Measurements from ENCODE around the gene POM121. TPM values are rescaled to one million over a fixed set of nuclear protein-coding genes. Genes with fewer than 3 reads are reported as not detected.
"Not testable (repeated sequence)": the region's sequence is repeated elsewhere in the genome, so short reads cannot be mapped to it uniquely, and the experiment has no call there.

Gene POM121
- total RNA-seq, result 10 to 100 TPM; 19.0 to 29.5 (median 25.4) TPM
- polyA plus RNA-seq, result 13.1 TPM
- long read RNA-seq, donor 1, partial matches to known transcripts, result 13 of 39 reads
- long read RNA-seq, donor 1, other reads (novel, unspliced or antisense), result 26 of 39 reads
- long read RNA-seq, donor 2, partial matches to known transcripts, result 6 of 8 reads
- long read RNA-seq, donor 2, other reads (novel, unspliced or antisense), result 2 of 8 reads
- long read RNA-seq, donor 3, partial matches to known transcripts, result 30 of 41 reads
- long read RNA-seq, donor 3, other reads (novel, unspliced or antisense), result 11 of 41 reads
- long read RNA-seq, donor 4, partial matches to known transcripts, result 5 of 15 reads
- long read RNA-seq, donor 4, other reads (novel, unspliced or antisense), result 10 of 15 reads

DNA sequence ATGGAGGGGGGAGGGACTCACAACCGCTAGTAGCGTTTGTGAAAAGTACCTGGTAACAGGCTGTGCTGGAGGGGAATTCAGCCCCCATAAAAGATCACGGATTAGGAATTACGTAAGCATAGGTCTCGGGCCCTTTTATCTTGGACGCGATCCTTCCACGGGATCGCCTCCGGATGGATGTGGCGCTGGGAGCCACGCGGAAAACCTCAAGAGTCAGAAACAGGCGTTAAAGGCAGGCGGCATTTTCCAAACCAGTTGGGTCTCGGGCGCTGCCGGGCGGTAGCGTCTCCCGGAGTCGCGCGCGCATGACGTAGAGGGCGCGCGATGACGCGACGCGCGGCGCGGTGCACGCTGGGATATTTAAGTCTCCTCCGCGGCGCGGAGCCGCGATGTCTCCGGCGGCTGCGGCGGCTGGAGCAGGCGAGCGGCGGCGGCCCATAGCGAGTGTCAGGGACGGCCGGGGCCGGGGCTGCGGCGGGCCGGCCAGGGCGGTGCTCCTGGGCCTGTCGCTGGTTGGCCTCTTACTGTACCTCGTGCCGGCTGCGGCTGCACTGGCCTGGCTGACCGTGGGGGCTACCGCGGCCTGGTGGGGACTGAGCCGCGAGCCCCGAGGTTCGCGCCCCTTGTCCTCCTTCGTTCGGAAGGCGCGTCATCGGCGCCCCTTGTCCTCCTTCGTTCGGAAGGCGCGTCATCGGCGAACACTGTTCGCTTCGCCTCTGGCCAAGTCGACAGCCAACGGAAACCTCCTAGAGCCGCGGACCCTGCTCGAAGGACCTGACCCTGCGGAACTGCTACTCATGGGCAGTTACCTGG is at the start of gene POM121:
TSS of gene POM121 (plus strand) at position 363 of the 813 bp plus-strand sequence. CDS start at position 390, 27 bp downstream.
- Histone ChIP-seq H3K4me3 (ENCODE audit: low read length) (peak within 1 kb of the TSS; percentile 83), H3K27me3 (ENCODE audit: control insufficient read depth, insufficient read depth) (no peaks in the 10 kb centered on the region), H3K4me1 (ENCODE audit: control insufficient read depth, insufficient read depth, low read length) (no peaks in the 10 kb centered on the region), H3K9me3 (ENCODE audit: control insufficient read depth, low read length) (no peaks in the 10 kb centered on the region), H3K27ac (ENCODE audit: low read length) (peak within 1 kb of the TSS; percentile 22)
- intact Hi-C loops (cut with DNase I), result no loop called here
- peak; percentile 96 to 97 for ATAC-seq
- DNase-seq, result peak; percentile 84 to 94 (median 93)
- under 1% methylated on average over 91 of the region's 91 CpGs for WGBS

DNA sequence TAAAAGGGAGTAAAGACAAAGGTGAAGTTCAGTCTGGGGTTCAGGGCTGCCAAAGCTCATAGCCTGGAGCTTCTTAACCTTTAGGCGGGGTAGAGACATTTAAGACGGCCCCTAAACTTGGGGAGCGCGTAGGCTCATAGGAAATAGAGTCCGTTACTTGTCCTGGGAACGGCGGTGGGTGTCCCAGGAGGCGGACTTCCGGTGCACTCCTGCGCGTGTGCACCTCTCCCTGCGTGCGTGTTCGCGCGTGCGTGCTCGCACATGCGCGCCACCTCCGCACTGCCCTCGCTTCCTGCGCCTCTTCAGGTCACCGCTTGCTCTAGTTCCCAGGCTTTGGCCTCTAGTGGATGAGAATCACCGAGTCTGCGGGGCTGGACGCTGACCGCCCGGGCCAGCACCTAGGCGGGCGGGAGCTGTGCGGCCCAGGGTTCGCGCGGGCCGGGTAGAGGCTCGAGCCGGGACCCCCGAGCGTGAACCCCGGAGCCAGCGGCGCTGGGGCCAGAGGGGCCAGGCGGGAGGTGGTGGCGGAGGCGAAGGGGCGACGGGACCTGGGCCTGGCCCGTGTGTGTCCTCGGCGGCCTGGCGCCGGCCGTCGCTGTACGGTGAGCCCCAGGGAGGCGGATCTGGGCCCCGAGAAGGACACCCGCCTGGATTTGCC is 45.7 kb upstream of the POM121 start:
- intact Hi-C loops (cut with DNase I), result not testable (repeated sequence)
- WGBS, result under 1% methylated on average over 51 of the region's 59 CpGs

DNA sequence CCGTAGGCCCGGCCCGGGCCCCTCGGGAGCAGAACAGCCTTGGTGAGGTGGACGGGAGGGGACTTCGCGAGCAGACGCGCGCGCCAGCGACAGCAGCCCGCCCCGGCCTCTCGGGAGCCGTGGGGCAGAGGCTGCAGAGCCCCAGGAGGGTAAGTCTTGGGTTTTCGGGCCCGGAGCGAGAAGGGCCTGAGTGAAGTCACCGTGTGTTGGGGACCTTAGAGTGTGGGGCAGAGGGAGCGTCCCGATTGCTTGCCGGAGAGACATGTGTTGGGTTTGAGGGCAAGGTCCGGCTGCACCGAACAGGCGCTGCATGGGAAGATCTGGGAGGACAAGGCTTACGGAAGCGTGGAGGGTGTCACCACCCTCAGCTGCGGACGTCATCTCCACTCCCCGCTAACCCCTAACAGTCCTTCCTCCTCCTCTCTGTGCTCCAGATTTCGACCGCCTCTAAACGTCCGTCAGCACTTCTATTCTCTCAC is 45.1 kb upstream of the POM121 start:
- H3K27me3 ChIP-seq (ENCODE audit: control insufficient read depth, insufficient read depth); H3K4me1 ChIP-seq (ENCODE audit: control insufficient read depth, insufficient read depth, low read length); H3K9me3 ChIP-seq (ENCODE audit: control insufficient read depth, low read length); intact Hi-C loops (cut with DNase I): not testable (repeated sequence)
- DNase-seq (peak; percentile 70 to 79 (median 76)), ATAC-seq (peak; percentile 51 to 61)
- 0% methylated on average over 35 of the region's 35 CpGs for WGBS
- peak overlapping the region; percentile 98 for H3K27ac ChIP-seq (ENCODE audit: low read length)
- peak overlapping the region; percentile 38 for H3K4me3 ChIP-seq (ENCODE audit: low read length)

More for the DNA sequence above, 45.7 kb upstream of the POM121 start:
- not testable (repeated sequence) for H3K4me1 ChIP-seq (ENCODE audit: control insufficient read depth, insufficient read depth, low read length); H3K27me3 ChIP-seq (ENCODE audit: control insufficient read depth, insufficient read depth); H3K9me3 ChIP-seq (ENCODE audit: control insufficient read depth, low read length)
- DNase-seq (peak; percentile 92 to 95 (median 94)), ATAC-seq (peak; percentile 100)
- Histone ChIP-seq H3K27ac (ENCODE audit: low read length) (peak overlapping the region; percentile 77), H3K4me3 (ENCODE audit: low read length) (peak overlapping the region; percentile 39)

DNA sequence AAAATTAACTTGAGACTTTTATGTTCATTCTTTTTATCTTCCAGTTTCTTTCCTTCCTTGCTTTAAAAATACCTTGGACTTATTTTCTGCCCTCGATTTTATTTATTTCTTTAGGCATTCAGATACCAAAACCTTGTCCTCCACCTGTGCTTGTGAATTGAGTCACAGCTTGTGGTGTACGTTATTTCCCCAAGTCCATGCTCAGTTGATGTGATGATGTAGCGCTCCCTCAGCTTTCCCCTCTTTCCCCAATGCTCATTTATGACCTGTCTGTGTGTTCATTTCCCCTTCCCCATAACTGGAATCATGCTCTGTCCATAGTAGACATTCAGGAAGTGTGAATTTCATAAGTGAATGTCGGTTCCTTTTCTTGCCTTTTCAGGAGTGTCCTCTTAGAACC is 33.1 kb upstream of the POM121 start:
- WGBS, result 81% methylated on average over 4 of the region's 4 CpGs
- not testable (repeated sequence) for DNase-seq; H3K27me3 ChIP-seq (ENCODE audit: control insufficient read depth, insufficient read depth)

DNA sequence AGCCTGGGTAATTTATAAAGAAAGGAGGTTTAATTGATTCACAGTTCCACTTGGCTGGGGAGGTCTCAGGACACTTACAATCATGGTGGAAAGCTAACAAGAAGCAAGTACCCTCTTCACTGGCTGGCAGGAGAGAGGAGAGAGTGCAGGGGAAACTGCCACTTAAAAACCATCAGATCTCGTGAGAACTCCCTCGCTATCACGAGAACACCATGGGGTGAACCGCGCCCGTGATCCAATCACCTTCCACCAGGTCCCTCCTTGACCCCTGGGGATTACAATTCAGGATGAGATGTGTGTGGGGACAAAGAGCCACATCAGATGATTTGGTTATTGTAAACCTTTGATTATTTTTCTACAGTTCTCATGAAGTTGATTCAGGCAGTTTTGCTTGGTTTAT is 20.2 kb upstream of the POM121 start:
- H3K27ac ChIP-seq (ENCODE audit: low read length); DNase-seq; ATAC-seq; H3K9me3 ChIP-seq (ENCODE audit: control insufficient read depth, low read length); H3K27me3 ChIP-seq (ENCODE audit: control insufficient read depth, insufficient read depth); intact Hi-C loops (cut with DNase I); H3K4me1 ChIP-seq (ENCODE audit: control insufficient read depth, insufficient read depth, low read length); H3K4me3 ChIP-seq (ENCODE audit: low read length): not testable (repeated sequence)
- WGBS, result 94% methylated on average over 6 of the region's 6 CpGs

More for the DNA sequence above, 33.1 kb upstream of the POM121 start:
- intact Hi-C loops (cut with DNase I); H3K9me3 ChIP-seq (ENCODE audit: control insufficient read depth, low read length); H3K4me1 ChIP-seq (ENCODE audit: control insufficient read depth, insufficient read depth, low read length); H3K27ac ChIP-seq (ENCODE audit: low read length); H3K4me3 ChIP-seq (ENCODE audit: low read length): not testable (repeated sequence)
- ATAC-seq, result peak in 1 of 2 donors; percentile 18

- H3K4me3 ChIP-seq (ENCODE audit: low read length); DNase-seq; H3K9me3 ChIP-seq (ENCODE audit: control insufficient read depth, low read length); H3K27ac ChIP-seq (ENCODE audit: low read length); intact Hi-C loops (cut with DNase I); H3K27me3 ChIP-seq (ENCODE audit: control insufficient read depth, insufficient read depth); H3K4me1 ChIP-seq (ENCODE audit: control insufficient read depth, insufficient read depth, low read length); ATAC-seq: not testable (repeated sequence)
- WGBS, result 93% methylated on average over 10 of the region's 10 CpGs
These were observed 16.5 kb upstream of the POM121 start for GRCh38 chr7:72908422-72908821.

GRCh38 chr7:72911395-72911794 is 13.5 kb upstream of the POM121 start:
- 90% methylated on average over 10 of the region's 12 CpGs for WGBS
- ATAC-seq; H3K27ac ChIP-seq (ENCODE audit: low read length); intact Hi-C loops (cut with DNase I); DNase-seq; H3K9me3 ChIP-seq (ENCODE audit: control insufficient read depth, low read length); H3K27me3 ChIP-seq (ENCODE audit: control insufficient read depth, insufficient read depth); H3K4me1 ChIP-seq (ENCODE audit: control insufficient read depth, insufficient read depth, low read length); H3K4me3 ChIP-seq (ENCODE audit: low read length): not testable (repeated sequence)

- H3K27ac ChIP-seq (ENCODE audit: low read length); intact Hi-C loops (cut with DNase I); H3K4me3 ChIP-seq (ENCODE audit: low read length); H3K27me3 ChIP-seq (ENCODE audit: control insufficient read depth, insufficient read depth); DNase-seq; ATAC-seq; H3K4me1 ChIP-seq (ENCODE audit: control insufficient read depth, insufficient read depth, low read length); H3K9me3 ChIP-seq (ENCODE audit: control insufficient read depth, low read length): not testable (repeated sequence)
- 80% methylated on average over 10 of the region's 10 CpGs for WGBS
These were observed 11.1 kb upstream of the POM121 start for GRCh38 chr7:72913750-72914149.

DNA sequence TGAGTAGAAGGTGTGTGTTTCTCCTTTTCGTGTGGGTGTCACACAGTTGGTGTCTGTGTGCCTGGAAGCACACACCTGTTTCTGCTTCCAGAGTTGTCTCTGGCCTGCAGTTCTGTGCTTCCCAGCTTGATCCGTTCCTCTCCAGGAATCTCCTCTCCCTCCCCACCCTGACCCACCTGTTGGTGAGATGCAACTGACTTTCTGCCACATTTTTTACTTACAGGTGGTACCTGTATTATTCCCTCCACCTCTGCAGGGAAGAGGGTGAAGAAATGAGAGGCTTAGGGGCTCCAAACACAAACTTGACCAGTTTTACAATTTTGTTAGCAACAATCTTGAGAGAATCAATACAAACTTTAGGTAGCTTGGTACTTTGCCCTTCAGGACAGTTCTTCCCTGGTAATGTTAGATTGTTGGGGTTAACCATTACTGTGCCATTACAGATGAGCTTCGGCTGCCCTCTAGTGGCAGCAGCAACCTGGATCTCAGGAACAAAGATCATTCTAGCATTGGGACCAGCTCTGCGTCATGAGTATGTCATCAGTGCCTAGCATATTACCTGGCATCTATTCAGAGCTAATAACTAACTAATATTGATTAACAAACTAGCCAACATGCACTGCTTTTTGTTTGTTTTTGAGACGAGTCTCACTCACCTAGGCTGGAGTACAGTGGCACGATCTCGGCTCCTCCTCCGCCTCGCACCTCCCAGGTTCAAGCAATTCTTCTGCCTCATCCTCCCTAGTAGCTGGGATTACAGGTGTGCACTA is 10.0 kb upstream of the POM121 start:
- DNase-seq, result peak in 2 of 3 donors; percentile 52 to 86
- H3K27ac ChIP-seq (ENCODE audit: low read length); H3K4me3 ChIP-seq (ENCODE audit: low read length): not testable (repeated sequence)

DNA sequence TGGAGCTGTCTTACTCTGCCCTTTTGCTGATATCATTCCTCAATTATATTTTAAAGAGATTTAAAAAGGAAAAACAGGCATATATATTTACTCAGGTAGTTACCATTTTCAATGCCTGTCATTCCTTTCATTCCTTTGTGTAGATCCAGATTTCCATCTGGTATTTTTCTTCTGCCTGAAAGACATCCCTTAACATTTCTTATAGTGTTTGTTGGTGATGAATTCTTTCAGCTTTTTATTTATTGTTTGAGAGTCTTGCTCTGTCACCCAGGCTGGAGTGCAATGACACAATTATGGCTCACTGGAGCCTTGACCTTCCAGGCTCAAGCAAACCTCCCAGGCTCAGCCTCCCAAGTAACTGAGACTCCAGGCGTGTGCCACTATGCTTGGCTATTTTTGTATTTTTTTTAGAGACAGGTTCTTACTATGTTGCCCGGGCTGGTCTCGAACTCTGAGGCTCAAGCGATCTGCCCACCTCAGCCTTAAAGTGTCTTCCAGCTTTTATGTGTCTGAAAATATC is 5.6 kb upstream of the POM121 start:
- Histone ChIP-seq H3K9me3 (ENCODE audit: control insufficient read depth, low read length) (no peaks in the 10 kb centered on the region), H3K27me3 (ENCODE audit: control insufficient read depth, insufficient read depth) (no peaks in the 10 kb centered on the region), H3K4me3 (ENCODE audit: low read length) (no peak overlapping the region), H3K4me1 (ENCODE audit: control insufficient read depth, insufficient read depth, low read length) (no peaks in the 10 kb centered on the region), H3K27ac (ENCODE audit: low read length) (no peak overlapping the region)
- intact Hi-C loops (cut with DNase I), result no loop called here
- WGBS, result 94% methylated on average over 4 of the region's 4 CpGs
- ATAC-seq (no peak), DNase-seq (no peak)

More for the DNA sequence above, 10.0 kb upstream of the POM121 start:
- peak; percentile 76 to 81 for ATAC-seq
- H3K9me3 ChIP-seq (ENCODE audit: control insufficient read depth, low read length); H3K4me1 ChIP-seq (ENCODE audit: control insufficient read depth, insufficient read depth, low read length); intact Hi-C loops (cut with DNase I); H3K27me3 ChIP-seq (ENCODE audit: control insufficient read depth, insufficient read depth): not testable (repeated sequence)
- 68% methylated on average over 9 of the region's 9 CpGs for WGBS
